ENCODE results near the gene PTPRG.

Gene PTPRG

GRCh38 chr3:61945657-61946056 lies 384.3 kb downstream of the PTPRG start:
- no peak for DNase-seq

DNA sequence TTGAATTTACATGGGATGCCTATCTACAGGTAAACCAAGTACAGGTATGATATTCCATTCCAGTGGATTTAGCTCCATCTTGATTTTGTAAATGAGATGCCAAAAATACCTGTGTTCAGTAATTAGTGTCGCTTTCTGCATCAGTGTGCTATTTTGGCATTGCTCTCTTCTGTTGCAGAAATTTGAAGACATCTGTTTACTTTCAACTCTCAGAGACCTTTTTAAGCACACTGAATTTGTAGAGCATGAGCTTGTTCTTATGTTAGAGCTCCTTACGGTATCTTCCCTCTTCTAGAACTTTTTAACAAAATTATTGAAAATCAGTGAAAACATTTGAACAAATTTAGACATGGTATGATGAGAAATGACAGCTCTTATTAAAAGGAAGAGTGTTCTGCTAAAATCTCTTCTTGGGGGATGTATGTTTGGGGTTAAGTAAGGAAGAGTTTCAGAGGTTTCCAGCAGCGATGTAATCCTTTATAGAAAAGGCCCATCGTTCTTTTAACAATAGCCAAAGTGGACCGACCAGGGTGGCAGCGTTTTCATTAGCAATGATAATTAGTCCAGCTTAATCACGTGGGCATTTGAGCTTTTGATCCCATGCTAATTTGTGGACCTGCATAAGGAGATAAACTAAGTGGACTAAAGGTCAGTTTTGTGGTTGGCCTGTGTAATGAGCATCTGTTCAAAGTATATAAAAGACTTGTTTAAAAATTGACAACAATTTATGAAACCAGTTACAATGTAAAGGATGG lies 385.4 kb downstream of the PTPRG start:
- DNase-seq, result no peak

GRCh38 chr3:61947456-61947855 lies 386.1 kb downstream of the PTPRG start:
- no peak for DNase-seq

DNA sequence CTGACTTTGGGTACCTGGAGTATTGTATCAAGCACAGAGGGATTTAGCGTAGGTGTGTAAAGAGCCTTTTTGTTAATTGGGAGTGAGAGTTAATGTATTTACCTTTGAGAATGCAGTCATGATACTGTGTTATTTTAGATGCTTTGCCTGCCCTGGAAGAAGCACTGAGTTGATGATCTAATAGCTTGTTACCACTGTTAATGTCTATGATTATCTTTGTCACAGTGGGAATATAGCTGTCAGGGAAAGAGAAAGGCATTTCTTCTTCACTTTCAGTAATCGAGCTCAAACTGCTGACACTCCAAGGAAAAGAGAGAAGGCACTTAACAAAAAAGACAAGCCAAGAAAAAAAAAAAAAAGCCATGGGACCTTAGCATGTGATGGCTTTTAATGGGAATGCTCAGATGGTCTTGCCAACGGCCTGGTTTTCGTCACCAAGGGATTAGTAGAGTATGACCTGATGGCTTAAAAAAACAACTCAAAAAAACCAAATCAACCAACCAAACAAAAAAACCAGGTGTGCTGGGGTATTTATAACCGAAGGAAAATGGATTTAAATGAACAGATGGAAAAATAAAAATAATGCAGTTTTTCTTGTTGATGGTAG lies 387.4 kb downstream of the PTPRG start:
- no peak for DNase-seq

DNA sequence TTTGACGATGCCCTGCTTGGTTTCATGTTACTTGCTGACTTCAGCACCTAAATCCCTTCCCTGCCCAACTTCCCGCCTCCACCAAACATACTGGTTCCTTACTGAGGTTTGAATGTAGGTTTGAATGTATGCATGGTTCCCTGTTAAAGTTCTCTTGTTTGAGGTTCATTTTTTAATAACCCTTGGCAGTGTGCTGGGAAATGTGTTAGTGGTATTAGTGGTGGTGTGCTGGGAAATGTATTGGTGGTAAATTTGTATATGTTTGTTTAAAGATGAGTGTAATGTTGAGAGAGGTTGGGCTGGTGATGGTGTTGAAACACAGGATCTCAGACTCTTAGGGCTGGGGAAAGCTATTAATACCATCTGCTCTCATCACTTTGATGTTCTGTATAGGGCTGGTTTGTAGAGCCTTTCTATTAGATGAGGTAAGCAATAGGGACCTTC lies 392.7 kb downstream of the PTPRG start:
- no peak for DNase-seq

DNA sequence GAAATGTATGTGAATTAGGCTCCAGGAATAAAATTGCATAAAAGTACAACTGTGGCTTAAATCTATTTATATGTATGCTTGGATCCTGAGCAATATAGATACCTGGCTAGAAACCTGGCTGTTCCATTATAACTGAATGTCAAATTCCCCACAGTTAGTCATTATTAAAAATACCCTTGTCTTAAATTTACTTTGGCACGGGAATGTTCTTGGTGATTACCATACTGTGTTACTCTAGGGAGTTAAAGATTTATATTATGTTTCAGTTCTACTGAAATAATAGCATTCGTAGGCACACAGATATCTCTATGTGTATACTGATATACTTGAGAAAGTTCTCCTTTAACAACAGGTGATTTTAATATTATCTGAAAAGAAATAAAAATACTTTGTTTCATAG lies 394.1 kb downstream of the PTPRG start:
- DNase-seq, result no peak

DNA sequence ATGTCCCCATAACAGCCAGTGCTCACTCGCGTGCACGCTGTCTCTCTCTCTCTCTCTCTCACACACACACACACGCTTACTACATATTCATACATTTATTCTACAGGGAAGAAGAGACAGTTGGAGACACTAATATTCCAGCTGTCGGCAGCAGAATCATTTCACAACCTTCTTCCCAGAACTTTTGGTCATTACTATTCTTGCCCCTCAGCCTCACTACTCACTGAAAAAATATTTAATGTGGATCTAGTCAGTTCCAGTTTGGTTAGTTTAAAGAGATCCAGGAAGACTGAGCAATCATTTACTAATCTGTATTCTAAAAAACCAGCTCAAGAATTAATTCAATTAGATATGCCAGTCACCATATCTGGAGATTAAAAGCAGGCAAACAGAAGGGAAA lies 394.9 kb downstream of the PTPRG start:
- DNase-seq, result no peak

DNA sequence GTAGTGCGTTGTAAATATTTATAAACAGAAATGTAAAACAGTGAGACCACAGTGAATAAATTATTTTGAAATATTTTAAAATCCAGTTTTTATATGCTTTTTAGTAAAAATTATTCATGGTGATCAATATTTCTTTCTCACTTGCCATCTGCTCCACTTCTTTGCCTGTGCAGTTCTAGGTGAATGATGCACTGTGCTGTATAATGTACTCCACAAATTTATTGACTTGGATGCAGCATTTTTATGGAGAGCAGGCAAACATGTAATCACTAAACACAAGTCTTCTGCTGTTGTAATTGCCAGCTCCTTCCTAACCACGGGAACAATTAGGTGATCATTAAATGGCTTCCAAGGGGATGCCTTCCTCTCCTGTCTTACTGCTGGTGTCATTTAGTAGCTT lies 395.9 kb downstream of the PTPRG start:
- DNase-seq, result no peak

DNA sequence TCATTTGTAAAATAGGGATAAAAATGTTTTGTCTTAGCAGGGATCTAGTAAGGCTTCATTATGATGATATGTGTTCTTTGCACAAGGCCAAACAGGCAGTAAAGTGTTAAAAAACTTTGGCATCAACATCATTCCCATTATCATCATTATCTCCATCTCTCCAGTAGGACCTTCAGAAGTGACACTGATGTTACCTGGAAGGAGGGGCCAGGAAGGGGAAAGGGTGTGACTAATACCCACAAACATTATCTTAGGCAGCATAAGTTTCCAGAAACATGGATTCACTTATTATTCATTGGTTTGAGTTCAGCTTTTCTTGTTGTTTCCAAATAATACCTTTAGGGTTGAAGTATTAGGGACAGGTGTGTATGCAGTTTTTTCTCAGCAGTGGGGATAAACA lies 399.6 kb downstream of the PTPRG start:
- no peak for DNase-seq

DNA sequence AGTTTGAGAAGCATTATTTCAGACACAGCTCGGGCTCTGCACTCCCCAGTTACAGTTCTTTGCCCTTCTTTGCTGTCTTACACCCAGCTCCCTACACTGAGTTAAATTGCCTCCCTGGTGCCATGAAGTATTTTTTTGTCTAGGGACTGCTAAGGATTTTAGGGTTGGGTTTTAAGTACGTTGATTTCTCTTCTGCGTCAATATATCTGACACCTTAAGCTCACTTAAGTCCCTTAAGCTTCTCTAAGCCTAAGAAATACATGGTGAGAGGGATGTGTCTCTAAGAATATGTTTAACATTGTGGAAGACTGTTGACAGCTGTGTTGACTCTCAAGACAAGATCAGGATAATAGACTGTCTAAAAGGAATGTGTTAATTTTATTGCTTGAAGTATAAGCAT lies 400.5 kb downstream of the PTPRG start:
- no peak for DNase-seq

DNA sequence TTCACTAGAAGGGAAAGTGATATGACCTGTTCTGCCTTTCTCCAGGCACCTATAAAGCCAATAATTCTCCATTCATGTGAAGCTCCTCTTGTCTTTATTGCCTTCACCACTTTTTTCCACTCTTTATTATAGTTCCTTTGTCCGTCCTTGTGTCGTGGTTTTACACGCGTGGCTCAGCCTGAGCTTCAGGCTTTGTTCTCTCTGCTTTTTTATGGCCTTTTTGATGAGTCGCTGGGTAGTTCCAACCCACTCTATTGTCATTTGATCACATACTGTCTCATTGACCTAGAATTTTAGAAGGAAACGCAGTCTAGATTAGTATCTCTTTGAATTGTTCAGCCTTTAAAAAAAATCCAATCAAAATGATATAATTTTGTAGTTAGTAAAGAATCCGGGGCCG lies 403.2 kb downstream of the PTPRG start:
- DNase-seq, result no peak

- DNase-seq, result no peak
Observed at GRCh38 chr3:61965770-61966131, 404.4 kb downstream of the PTPRG start.

GRCh38 chr3:61966200-61966599 lies 404.8 kb downstream of the PTPRG start:
- DNase-seq, result no peak

GRCh38 chr3:61967019-61967418 lies 405.6 kb downstream of the PTPRG start:
- no peak for DNase-seq

DNA sequence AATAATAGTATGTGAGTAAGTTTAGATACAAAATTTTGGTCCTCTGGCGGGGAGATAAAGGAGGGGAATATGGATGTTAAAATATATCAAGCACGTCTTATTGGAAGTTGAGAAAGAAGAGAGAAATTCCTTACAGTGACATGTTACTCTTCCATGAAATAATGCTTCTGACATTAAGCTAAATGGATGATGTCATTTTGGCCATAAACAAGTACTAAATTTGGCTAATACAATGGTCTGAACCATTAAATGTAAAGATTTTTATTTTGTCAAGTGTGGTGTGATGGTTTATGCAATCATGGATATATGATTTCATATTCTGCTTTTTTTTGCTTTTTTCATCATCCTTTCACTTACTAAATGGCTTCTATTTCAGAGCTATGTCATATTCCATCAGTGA lies 406.6 kb downstream of the PTPRG start:
- no peak for DNase-seq

GRCh38 chr3:61974662-61975061 lies 413.3 kb downstream of the PTPRG start:
- no peak for DNase-seq

DNA sequence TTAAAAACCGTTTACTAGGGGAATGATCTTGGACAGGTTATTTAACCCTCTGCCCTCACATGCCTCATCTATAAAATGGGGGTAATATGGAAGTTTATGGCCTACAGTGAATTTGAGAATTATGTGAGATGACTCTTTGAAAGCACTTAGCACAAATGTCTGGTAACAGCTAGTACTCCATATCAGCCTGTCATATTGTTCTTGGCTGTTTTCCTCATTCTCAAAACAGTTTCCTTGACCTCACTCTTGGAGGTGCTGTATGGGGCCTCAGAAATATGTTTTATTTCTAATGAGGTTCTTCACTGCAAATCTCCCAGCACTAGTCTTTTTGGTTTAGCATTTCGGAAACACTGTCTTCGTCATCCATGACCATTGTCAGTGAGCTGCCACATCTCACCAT lies 413.8 kb downstream of the PTPRG start:
- DNase-seq, result no peak

- no peak for DNase-seq
Observed at GRCh38 chr3:61975936-61976335, 414.6 kb downstream of the PTPRG start.

- no peak for DNase-seq
Observed at GRCh38 chr3:61978460-61979419, 417.4 kb downstream of the PTPRG start.

DNA sequence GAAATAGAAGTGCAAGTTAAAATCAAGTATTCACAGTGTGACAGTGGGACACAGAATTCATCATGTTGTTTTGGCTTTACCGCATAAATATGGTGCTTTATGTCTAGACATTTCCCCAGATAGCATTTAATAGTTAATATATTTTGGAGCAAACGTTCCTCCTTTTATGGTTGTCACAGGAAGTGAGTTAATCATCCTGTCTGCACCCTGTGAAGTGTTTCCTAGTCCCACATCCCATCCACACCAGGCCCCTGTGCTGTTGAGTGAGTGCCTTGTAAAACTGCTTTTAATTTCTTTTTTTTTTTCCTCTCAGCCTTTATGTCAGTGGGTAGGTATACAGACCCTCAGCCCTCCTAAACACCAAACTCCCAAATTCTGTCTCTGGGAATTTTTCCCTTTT lies 418.3 kb downstream of the PTPRG start:
- no peak for DNase-seq

DNA sequence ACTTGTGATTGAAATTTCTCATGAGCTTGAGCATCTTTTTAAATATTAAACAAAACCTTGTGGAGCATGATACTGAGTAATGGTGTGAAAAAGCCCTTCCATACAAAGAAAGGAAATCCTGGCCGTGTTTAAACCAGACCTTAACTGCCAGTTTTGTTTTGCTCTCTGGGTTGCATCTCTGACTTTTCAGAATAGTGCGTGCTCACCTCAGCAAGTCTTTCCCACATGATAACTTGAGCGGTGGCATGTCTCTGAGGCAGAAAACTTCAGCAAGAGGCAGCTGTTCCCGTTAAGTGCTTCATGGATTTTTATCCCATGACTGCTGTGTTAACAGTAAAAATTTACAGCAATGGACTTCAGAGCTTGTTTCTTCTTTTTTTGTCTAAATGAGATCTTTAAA lies 418.7 kb downstream of the PTPRG start:
- DNase-seq, result no peak

DNA sequence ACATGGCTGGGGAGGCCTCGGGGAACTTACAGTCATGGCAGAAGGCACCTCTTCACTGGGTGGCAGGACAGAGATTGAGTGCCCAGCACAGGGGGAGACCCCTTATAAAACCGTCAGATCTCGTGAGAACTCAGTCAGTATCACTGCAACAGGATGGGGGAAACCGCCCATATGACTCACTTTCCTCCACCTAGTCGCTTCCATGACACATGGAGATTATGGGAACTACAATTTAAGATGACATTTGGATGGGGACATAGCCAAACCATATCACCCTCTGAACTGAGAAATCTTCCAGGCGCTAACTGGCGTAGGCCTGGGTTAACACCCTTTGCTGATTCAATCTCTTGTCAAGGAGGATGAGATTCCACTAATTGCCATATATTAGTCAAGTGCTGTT lies 419.7 kb downstream of the PTPRG start:
- DNase-seq, result no peak

GRCh38 chr3:61983479-61983878 lies 422.1 kb downstream of the PTPRG start:
- DNase-seq, result no peak

GRCh38 chr3:61985020-61985419 lies 423.6 kb downstream of the PTPRG start:
- DNase-seq, result no peak
